8988T (cell line): ENCODE results near the gene COL4A2.

Source experiments
- DNase-seq: peaks from one replicate; pipeline ENCODE4 v3.0.0; 2011

COL4A2 gene

DNA sequence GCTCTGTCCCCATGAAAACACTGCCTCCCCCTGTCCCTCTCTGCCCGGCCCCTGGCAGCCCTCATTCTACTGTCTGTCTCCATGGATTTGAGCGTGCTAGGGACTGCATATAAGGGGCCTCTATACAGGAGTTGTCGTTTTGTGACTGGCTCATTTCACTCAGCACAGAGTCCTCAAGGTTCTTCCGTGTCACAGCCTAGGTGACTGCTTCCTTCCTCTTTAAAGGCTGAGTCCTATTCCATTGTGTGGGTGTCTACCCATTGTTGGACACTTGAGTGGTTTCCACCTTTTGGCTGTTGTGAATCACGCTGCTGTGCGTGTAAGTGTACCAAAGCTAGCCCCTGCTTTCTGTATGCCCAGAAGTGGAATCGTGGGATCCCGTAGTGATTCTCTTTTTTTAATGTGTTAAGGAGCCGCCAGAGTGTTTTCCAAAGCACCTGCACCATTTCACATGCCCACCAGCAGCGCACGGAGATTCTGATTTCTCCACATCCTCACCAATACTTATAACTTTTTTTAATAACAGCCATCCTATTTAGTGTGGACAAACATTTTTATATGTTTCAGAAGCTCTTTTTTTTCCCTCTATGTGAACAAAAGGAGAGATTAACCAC is 116.7 kb downstream of the COL4A2 start:
- no peak for DNase-seq

DNA sequence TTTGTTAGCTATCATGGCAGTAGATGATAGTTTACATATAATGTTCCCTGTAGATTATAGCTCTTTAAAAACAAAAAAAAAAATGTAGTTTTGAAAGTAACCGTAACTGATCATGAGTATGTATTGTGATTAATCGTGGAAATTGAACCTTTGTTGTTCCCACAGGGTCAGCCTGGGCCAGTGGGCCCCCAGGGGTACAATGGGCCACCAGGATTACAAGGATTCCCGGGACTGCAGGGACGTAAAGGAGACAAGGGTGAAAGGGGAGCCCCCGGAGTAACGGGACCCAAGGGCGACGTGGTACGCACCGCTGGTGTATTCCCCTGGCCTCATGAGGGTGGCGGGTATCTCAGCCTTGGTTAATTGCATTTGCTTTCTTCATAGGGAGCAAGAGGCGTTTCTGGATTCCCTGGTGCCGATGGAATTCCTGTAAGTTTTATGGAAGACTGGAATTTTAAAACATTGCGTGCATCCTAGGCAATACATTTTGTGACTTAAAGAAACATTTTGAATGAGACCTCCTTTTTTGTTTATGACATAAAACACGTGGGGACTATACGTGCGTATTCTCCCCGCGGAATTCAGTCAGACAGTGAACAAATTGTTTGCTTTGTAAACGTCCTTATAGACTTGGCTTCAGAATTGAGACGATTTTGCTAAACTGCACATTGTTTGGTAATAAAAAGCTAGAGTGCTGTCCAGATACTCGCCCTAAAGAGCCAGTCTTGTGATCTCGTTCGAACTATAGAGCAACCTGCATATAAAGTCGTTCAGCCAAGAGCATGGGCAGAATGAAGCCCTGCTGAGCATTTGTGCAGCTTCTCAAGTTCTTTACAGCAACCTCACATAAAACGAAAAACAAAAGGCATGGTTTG is 117.7 kb downstream of the COL4A2 start:
- DNase-seq: no peak

GRCh38 chr13:110425444-110425780 is 118.3 kb downstream of the COL4A2 start:
- no peak for DNase-seq

GRCh38 chr13:110426735-110427134 is 119.7 kb downstream of the COL4A2 start:
- no peak for DNase-seq

DNA sequence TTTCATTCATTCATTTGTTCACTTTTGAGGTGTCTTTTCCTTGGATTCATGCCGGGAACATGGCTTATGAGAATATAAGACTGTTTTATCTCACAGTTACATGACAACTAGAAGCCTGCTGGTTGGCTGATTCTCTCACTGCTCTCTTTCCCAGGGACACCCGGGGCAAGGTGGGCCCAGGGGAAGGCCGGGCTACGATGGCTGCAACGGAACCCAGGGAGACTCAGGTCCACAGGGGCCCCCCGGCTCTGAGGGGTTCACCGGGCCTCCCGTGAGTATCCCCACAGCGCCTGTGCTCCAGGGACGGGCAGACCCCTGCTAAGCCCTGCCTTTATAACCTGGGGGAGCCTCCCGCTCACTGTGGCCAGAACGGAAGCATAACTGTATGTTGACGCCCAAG is 121.2 kb downstream of the COL4A2 start:
- no peak for DNase-seq

DNA sequence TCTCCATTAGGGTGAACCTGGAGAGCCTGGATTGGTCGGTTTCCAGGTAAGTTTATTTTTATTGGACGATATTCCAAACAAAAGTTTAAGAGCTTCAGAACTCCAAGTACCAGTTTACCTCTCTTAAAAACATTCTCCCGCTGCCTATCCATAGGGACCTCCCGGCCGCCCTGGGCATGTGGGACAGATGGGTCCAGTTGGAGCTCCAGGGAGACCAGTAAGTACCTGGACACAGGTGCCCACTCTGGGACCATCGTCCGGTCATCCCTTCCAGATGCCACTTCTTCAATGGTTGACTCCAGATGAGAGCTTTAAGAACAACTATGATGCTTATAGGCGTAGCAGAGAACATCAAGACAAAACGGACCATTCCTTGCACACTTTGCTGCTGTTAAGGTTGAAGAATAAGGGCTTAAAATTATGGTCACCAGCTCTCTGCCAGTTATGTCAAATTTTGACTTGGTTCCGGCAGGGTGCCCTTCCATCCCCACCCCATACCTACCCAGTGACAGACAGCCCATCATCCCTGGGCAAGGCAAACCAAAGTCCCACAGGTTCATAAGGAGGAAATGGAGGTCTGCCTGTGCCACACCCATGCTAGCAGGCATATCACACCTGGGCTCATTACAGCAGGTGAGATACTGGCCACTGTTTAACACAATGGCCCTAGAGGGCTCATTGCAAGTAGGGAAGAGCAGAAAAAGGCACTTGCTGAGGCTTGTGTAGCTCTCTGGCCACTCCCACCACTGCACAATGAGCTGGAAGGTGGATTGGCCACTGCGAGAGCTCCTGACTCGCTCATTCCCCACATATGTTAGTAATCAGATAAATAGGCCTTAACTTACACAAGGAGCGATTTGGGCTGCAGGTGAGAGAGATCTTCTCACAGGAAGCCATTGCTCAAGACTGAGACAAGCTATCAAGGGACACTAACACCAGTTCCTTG is 123.6 kb downstream of the COL4A2 start:
- no peak for DNase-seq

GRCh38 chr13:110431425-110432294 is 124.6 kb downstream of the COL4A2 start:
- DNase-seq: no peak

GRCh38 chr13:110432522-110432921 is 125.4 kb downstream of the COL4A2 start:
- DNase-seq: no peak

- DNase-seq: no peak
Measured at GRCh38 chr13:110433014-110433413, 125.9 kb downstream of the COL4A2 start.

- no peak for DNase-seq
Measured at GRCh38 chr13:110434629-110435028, 127.5 kb downstream of the COL4A2 start.

DNA sequence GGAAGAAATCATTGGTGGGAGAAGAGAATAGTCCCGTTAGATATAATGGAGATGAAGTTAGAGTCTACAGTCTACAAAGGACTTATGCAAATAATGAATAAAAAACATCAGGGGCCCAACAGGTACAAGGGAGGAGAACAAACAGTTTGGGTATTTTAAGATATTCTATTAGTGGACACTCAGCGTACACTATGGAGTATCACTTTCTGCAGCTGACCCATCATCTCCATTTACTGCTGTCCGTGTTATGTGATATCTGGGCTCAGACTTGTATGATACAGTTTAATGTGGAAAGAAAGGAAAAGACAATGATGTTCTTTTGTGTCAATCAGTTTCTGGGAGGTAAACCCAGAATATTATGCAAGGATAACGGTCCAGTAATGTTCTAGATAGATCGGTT is 128.2 kb downstream of the COL4A2 start:
- DNase-seq: no peak

DNA sequence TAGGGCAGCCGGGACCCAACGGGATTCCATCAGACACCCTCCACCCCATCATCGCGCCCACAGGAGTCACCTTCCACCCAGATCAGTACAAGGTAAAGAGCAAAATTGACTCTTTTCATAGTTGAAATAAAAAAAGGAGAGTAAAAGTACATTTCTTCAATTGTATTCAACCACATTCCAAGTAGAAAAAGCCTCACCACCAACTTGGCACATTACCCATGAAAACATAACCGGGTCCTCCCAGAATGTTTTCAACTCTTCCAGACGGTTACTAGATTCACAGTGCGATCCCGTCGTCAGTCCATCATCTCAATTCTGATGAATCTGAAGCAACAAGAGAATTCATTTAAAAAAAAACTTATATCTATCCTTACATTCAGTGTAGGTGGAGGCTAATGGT is 129.2 kb downstream of the COL4A2 start:
- no peak for DNase-seq

GRCh38 chr13:110436786-110437370 is 129.8 kb downstream of the COL4A2 start:
- no peak for DNase-seq

GRCh38 chr13:110438211-110438610 is 131.1 kb downstream of the COL4A2 start:
- no peak for DNase-seq

- no peak for DNase-seq
Measured at GRCh38 chr13:110438776-110439175, 131.7 kb downstream of the COL4A2 start.

DNA sequence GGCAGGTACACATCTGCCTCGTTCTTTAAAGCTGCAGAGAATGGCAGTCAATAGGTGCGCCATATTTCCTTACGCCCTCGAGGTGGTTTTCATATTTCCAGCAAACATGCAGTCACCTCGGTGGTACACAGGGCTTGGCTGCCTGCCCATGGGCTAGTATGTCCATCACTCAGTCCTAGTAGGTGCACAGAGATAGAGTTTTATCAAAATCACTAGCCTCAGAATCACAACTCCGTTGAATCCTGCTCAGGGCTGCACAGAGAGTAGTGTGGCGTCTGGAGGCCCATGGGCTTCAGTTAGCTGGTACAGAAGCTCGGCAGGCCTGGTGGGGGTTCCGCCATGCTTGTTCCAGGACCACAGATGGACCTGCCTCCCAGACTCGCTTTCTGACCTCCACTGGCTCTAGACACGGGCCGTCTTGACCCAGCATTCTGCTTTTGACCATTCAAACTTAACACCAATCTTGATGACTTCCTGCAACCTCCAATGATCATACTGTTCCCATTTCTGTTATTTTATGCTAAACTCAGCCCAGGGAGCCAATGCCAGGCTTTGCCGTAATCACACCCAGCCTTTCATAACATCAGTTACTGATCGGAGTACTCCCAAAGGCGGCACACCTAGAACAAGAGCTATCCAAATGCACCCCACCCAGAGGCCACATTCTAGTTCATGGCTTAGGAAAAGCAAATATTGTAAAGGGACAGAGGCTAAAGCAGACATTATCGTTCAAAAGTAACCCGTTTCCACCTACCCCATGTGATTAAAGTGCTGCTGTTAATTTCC is 134.1 kb downstream of the COL4A2 start:
- no peak for DNase-seq

- no peak for DNase-seq
Measured at GRCh38 chr13:110442930-110443621, 136.0 kb downstream of the COL4A2 start.

- DNase-seq: no peak
Measured at GRCh38 chr13:110443622-110444225, 136.6 kb downstream of the COL4A2 start.

- DNase-seq: peak; percentile 44
Measured at GRCh38 chr13:110444226-110444653, 137.2 kb downstream of the COL4A2 start.

- DNase-seq: no peak
Measured at GRCh38 chr13:110445183-110445582, 138.1 kb downstream of the COL4A2 start.
